NCI-H1417 treated with DMSO at 0.1 percent for 48 hours (cell line): ENCODE data around the gene UQCR11.

Source experiments
- DNase-seq: peaks from one replicate; lab custom pipeline; 2025; lab: John Stamatoyannopoulos, UW

Gene UQCR11

DNA sequence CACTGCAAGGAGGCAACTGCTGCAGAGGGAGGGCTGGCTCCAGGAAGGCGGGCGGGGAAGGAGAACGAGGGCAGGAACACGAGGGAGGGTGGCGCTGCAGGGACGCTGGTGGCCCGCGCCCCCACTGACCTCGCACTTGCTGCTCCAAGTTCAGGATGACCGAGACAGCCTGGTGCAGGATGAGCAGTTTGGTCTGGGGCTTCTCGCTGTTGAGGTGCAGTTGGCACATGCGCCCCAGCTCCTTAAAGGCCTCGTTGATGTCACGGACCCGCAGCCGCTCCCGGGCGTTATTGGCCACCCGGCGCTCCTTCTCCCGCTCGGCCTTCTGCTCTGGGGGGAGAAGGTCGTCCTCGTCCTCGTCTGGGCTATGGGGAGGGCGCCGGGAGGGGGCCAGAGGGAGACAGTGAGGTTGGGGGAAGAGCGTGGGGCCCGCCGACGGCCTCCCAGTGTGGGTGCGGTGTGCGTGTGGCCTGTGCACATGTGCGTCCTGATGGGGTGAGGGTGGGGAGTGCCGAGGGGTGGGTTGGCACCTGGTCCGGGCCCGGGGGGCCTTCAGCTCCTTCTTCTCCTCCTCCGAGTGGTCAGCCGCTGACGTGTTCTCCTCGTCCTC, 10.0 kb upstream of the UQCR11 start:
- DNase-seq = no peak

DNA sequence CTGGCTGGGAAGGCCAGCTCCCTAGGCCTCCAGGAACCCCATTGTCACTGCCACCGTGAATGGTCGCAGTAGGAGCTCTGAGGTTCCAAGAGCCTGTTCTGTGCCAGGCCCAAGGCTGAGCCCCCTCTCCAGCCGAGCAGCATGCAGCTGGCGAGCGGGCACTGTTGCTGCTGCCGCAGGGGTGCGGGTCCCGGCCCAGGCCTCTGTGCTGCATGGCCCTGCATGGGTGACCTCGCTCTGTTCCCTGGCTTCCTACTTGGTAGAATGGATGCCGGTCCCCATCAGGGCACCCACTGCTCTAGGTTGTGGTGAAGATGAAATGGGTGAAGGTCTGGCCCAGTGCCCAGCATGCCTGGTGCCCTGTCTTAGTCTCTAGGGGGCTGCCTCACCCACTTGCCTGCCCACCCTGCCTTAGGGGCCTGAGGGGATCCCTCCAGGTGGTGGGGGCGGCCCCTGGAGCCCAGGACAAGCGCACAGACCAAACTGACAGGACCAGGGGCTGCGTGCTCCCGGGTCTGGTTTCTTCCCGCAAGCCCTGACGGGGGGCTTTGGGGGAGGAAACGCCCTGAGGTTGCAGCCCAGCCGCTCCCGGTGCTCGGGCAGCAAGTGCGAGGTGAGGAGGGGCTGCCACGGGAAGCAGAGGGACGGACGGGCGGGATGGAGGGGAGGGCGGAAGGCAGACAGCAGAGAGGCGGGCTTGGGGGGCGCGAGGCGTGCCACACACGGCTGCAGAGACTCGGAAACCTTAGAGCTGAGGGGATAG, 8.7 kb upstream of the UQCR11 start:
- DNase-seq = no peak

DNA sequence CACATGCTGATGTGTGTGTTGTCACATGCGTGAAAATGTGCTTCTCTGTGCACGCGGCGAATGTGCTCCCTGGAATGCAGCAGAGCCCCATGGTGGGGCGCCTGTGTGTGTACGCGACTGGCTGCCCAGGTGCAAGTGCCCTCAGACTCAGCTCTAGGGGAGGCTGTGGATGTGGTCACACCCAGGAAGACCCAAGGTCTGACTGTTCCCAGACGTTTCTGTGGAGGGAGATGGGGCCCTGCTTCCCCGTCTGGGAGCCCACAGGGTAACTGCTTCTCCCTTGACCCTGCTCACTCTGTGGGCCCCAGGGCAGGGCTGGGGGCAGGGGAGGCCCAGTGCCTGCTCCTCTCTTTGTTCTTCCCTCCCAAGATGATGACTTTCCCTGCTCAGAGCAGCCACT, 7.9 kb upstream of the UQCR11 start:
- DNase-seq = no peak

DNA sequence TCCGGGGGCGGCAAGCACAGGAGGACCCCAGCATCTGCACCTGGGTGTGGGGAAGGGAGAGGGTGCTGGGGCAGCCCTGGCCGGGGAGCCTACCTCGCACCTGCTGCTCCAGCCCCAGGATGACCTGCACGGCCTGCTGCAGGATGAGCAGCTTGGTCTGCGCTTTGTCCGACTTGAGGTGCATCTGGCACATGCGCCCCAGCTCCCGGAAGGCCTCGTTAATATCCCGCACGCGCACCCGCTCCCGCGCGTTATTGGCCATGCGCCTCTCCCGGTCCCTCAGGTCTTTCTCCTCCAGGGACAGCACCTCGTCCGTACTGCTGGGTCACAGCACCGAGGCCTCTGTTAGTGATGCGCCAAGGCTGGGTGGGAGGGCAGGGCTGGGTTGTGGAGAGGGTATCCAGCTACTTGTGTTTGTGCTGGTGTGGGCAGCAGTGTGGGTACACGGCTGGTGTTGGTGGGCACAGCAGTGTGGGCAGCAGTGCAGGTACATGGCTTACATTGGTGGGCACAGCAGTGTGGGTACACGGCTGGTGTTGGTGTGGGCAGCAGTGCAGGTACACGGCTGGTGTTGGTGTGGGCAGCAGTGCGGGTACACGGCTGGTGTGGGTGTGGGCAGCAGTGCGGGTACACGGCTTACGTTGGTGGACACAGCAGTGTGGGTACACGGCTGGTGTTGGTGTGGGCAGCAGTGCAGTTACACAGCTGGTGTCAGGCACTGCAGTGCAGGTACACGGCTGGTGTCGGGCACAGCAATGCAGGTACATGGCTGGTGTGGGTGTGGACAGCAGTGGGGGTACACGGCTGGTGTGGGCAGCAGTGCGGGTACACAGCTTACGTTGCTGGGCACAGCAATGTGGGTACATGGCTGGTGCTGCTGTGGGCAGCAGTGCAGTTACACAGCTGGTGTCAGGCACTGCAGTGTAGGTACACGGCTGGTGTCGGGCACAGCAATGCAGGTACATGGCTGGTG, 7.1 kb upstream of the UQCR11 start:
- no peak for DNase-seq

DNA sequence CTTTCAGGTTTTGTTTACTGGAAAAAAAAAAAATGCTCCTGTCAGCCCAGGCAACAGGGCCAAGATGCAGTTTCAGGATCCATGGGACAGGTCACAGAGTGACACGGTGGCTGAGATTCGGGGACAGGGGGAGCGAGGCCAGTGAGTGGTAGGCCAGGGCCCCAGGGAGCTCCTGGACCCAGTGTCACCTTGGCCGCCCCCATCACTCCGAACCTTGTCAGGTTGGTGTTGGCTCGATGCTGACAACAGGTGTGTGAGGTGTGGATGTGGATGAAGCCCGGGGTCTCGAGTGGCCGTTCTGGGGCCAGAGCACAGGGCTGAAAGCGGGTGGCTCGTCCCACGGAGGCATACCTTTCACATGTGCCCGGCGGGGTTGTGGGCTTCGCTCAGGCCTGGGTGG, 6.1 kb upstream of the UQCR11 start:
- DNase-seq = no peak

DNA sequence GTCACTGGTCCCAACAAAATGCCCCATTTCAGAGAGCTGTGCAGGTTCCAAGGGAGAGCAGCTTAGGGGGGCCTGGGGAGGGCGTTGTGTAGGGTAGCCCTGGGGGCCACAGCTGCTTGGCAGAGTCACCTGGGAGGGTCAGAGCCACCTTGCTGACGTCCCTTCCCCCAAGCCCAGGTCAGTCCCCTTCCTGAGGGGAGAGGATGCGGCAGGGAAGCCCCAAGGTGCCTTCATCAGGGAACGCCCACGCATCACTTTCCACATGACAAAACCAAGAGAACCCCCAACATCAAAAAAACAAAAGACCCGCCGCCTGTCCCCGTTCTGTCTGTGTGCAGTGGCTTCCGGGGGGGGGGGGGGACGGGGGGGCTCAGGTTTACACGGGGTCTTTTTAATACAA, 5.3 kb upstream of the UQCR11 start:
- no peak for DNase-seq

DNA sequence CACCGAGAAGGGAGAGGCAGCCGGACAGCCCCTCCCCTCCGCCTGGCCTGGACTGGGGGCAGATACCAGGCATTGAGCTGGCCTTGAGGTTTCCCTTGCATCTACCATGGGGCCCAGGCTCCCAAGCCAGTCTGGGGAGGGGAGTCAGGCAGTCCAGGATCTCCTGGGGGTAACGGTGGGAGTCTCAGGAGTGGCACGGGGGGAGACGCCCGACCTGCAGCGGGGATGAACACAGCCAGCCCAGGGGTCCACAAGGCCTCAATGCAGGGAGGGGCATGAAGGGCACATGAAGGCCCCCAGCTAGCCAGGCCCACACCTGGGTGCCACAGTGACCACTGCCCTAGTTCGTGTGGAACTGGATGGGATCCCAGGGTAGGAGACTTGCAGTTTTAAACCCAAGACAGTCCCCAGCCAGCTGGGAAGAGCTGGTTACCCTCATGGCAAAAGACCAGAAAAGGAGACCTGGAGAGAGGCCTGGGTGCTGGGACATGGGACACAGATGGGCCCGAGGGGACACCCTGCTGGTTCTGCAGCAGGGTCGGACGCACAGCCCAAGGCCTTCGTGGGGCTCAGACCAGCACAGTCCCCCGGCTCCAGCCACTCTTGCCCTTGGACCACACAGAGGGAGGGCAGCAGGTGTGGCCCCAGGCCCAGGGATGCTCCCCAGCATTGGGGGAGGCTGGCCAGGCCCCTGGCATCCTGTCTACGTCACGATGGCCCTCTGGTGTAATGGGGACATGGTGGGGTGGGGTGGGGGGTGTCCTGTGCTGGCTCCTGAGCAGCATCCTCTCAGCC, 4.6 kb upstream of the UQCR11 start:
- DNase-seq = no peak

DNA sequence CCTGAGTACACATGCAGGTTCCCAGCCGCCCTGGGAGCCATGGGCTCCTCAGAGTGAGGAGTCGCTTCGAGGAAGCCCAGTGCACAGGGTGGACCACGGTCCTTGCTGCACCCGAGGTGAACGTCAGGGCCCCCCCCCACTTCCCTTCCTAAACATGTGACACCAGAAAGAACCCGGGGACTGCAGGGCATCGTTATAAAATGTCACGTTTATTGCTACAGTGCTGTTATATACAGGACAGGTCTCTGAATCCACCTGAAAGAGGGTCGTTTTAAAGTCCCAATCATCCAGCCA, 3.8 kb upstream of the UQCR11 start:
- DNase-seq = no peak

DNA sequence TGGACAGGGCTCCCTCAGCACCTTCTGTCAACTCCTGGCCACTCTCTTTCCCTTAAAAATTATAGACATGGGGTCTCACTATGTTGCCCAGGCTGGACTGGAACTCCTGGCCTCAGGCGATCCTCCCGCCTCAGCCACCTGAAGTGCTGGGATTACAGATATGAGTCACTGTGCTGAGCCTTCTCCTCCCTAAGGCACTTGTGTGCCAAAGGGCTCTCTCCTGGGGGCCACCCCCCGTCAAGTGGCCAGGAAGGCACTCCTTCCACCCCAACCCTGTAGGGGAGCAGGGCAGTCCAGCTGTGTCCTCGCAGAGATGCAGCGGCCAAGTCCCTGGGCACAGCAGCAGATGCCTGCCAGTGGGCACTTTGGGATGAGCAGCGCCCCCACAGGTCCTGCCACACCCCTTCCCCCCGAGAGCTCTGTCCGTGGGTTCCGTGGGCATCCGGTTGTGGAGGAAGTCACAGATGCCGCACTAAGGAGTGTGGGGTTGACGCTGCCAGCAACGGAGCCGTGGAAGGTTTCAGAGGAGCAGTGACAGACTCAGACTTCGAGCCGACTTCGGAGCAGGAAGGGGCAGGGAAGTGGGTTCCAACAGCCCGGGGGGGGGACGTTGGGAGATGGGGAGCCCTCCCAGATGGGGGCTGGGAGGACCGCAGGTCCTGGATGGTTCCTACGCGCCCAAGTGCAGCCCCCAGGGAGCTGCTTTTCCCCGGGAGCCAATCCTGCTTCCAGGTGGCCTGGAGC, 3.3 kb upstream of the UQCR11 start:
- no peak for DNase-seq

DNA sequence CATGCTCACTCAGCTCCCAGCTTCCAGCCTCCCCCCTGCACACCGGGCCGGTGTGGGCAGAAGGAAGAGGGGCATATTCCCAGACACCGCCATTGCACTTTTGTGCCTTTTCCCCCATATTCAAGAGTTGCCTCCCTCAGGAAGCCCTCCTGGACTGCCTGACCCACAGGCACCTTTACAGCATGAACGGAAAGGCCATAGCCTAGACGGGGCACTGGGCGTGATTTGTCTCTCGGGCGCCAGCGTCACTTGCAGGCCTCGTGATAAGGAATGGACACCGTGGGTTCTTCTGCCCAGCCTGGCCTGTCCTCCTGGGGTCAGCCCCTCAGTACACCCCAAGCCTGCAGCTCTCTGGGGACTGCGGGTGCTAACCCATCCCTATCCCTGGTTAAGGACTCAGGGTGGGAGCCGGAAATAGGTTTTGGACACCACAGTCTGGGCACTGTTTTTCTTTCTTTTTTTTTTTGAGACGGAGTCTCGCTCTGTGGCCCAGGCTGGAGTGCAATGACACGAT, 933 bp upstream of the UQCR11 start:
- DNase-seq = no peak

DNA sequence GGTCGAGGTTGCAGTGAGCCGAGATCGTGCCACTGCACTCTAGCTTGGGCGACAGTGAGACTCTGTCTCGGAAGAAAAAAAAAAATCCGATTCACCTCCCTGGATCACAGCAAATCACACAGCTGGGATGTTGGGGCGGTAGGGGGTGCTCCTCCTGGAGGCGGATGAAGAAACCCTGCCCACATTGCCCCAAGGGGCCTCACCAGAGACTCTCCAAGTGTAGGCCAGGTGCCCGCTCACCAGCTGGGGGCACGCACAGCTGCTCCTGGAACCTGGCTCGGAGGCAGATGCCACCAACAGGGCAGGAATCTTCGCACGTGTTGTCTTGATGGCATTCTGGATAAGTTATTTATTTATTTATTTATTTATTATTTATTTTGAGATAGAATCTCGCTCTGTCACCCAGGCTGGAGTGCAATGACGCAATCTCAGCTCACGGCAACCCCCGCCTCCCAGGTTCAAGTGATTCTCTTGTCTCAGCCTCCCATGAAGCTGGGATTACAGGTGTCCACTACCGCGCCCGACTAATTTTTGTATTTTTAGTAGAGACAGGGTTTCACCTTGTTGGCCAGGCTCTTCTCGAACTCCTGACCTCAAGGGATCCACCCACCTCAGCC, 3.1 kb downstream of the UQCR11 start:
- DNase-seq = no peak

DNA sequence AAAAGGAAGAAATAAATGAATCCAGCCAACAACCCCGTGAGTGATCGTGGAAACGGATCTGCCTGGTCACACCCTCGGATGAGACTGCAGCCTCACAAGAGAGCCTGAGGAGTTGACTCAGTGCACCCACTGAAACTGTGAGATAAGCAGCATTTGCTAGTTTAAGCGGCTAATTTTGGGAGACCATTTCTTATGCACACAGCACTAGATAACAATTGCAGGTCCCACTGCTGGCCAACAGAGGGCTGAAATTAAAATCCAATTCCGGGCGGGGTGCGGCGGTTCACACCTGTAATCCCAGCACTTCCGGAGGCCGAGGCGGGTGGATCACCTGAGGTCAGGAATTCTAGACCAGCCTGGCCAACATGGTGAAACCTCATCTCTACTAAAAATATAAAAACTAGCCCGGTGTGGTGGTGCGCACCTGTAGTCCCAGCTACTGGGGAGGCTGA, 3.6 kb downstream of the UQCR11 start:
- no peak for DNase-seq

DNA sequence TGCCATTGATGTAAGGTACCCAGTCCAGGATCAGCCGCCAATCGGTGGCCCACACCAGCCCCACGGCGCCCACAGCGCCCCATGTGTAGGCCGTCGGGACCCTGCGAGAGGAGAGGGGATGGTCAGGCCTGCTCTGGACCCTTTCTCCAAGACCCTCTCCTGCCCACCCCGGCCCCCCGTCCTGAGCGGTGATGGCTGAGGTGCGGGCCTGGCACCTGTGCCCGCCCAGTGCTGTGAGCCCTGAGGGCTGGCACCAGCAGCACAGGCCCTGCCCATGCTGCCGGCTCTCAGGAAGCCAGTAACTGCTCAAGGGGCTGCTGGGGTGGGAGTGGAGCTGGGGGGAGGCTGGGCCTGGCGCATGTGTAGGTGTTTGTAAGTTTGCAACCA, 5.8 kb downstream of the UQCR11 start:
- DNase-seq = no peak

DNA sequence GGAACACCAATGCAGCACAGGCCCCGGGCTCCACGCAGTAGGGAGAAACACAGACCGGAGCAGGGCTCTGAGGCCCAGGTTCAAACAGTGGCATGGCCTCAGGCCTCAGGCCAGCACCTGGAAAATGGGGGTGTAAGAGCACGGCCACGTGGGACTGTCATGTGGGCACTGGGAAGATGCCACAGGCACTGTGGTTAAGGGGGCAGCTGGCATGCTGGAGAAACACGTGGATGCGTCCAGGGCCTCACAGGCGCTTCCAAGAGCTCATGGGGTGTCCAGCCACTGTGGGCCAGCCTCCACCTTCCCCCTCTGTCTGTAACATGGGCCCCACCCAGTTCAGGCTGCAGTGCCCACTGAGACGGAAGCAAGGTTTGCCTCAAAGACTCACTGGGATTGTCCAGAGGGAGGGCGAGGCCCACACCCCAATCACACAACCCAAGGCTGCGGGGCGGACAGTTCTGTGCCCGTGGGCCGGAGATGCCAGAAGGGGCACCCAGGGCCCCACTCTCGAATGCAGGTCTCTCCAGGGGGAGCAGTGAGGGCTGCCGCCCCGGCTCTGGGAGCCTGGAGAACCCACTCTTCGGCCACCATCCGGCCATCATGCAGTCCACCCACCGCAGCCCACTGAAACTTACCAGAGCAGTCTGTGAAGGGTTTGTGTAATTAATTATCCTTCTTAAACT, 6.3 kb downstream of the UQCR11 start:
- no peak for DNase-seq

DNA sequence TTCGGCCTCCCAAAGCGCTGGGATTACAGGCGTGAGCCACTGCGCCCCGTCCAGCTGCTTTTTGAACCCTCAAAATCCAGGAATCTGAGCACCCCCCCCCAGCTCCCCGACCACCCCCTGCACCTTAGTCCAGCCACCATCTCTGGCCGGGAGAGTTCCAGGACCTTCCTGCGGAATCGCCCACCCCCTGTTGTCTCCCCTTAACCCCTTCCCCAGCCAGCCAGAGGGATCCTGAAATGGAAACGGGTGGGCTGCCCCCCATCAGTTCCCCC, 11.8 kb downstream of the UQCR11 start:
- DNase-seq = no peak

DNA sequence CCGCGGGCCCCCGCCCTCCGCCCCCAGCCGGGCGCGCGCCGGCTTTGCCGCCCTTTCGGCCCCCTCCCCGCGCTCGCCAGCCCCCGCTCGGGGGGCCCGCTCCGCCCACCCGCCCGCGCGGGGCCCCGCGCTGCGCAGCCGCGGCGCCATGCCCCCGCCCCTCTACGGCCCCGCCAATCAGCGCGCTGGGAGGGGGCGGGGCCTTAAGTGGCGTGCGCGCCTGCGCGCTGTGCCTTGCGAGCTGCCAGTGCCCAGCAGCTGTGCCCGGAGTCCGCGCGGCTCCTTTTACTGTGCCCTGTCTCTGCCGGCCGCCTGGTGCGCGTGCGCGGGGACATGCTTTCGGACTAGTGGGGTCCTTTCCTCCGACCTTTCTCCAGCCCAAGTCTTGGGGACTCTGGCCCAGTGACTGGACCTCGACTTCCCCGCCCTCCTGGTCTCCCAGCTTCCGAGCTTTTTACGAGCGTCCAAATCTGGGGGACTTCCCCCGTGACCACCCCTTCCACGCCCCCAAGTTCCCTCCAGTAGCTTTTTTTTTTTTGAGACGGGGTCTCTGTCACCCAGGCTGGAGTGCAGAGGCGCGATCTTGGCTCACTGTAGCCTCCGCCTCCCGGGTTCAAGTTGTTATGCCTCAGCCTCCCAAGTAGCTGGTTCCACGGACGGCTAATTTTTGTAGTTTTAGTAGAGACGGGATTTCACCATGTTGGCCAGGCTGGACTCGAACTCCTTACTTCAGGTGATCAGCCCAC, 12.3 kb downstream of the UQCR11 start, which contains the start of gene MBD3:
Gene MBD3, minus strand, starts transcription at position 111 of the 746 bp plus-strand sequence. CDS start 234 bp downstream, outside the sequence.
- DNase-seq = peak; percentile 76

DNA sequence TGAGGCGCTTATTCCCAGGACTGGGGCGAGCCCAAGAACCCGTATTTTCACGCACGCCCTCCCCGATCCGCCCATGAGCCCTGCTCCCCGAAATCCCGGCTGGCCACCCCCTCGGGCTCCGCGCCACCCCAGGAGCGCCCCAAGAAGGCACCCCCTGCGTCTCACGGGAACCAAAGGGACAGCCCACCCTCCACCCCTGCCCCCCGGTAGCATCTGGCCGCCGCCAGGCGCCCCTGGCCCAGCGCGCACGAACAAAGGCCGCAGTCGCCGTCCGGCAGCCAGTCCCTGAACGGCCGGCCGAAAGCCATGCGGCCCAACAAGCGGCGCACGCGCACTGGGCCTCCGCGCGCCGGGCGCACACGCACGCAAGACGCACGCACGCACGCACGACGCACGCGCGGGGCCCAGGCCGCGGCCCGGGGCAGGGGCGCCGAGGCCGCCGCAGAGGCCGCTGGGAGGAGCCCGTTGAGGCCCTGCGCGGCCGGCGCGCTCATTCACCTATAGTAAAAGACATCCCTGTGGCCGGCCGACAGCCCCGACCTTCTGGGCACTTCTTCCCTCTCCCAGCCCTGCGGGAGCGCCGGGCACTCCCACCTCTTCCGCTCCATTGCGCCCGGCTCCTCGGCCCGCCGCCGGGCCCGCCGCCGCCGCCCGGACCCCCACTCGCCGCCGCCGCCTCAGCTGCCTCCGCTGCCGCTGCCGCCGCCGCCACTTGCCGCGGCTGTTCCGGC, 13.1 kb downstream of the UQCR11 start:
- peak; percentile 42 for DNase-seq

DNA sequence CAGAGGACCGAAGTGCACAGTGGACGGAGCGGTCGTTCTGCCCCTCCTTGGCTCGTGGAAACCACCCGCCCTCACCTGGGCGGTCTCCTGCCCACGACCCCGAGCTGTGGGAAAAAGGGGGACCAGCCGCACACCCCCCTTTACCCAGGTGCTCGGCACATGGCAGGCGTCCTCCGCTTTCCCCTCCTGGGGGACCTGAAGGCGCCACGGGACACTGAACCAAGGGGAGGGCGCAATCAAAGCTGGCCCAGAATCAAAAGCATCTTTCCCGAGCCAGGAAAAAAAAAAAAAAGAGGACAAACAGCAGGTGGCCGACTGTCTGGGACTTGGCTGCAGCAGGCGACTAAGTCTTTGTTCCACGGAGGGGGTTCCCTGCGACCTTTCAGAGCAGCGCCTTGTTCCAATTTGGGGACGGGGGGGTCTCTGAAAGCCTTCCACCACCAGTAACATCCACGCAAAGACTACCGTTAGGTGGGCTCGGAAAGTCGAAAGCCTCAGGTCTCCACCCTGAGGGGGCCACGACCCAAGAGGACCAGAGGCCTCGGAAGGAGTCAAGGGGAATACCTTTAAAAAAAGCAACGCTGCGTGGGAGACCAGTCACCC, 13.7 kb downstream of the UQCR11 start:
- peak; percentile 2 for DNase-seq
